ENCODE results near the gene GPR158.

DNA sequence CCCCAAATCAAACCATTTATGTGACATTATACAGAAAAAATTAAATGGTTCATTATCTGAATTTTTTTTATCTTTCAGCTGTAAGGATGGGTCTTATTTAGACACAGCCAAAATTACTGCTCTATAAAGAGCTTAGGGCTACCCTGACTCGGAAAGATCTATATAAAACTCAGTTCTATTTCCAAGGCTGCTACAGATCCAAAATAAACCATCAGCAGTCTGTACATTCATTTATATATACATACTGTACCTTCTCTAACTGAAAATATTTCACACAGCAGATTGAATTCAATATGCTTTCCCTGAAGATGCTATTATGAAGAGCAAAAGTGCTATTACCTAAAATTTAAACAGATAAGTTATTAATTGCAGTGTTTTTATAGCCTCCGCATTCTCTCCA is 471.6 kb downstream of the GPR158 start:
- no peak for TF ChIP-seq EZH2 (IDR thresholded peaks at IDR 0.05; ENCODE audit: borderline replicate concordance)
- TF ChIP-seq, protein P1, sequence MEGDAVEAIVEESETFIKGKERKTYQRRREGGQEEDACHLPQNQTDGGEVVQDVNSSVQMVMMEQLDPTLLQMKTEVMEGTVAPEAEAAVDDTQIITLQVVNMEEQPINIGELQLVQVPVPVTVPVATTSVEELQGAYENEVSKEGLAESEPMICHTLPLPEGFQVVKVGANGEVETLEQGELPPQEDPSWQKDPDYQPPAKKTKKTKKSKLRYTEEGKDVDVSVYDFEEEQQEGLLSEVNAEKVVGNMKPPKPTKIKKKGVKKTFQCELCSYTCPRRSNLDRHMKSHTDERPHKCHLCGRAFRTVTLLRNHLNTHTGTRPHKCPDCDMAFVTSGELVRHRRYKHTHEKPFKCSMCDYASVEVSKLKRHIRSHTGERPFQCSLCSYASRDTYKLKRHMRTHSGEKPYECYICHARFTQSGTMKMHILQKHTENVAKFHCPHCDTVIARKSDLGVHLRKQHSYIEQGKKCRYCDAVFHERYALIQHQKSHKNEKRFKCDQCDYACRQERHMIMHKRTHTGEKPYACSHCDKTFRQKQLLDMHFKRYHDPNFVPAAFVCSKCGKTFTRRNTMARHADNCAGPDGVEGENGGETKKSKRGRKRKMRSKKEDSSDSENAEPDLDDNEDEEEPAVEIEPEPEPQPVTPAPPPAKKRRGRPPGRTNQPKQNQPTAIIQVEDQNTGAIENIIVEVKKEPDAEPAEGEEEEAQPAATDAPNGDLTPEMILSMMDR (IDR thresholded peaks at IDR 0.05; ENCODE audit: poor library complexity) = no peak

All from hepatocyte (in vitro differentiated cells).